GM18951 (cell line): ENCODE results near the gene F2R.
"Not testable (repeated sequence)": the region's sequence is repeated elsewhere in the genome, so short reads cannot be mapped to it uniquely, and the experiment has no call there.

Source experiments
- POLR2A ChIP-seq: IDR thresholded peaks from 4 replicates; pipeline ENCODE4 v1.6.1; 2011; ENCODE audit warnings: mild to moderate bottlenecking; ENCODE audit not compliant: insufficient read length, insufficient read depth; ENCODE audit errors: extremely low read depth
- in situ Hi-C: fragments of 300-500 bp; cut with MboI; formaldehyde crosslinking; loops from one replicate; pipeline ENCODE4 v1.12.0; 2022; ENCODE audit warnings: low sequenced_read_pairs, mixed read lengths, inconsistent platforms; ENCODE audit not compliant: unreplicated experiment

The F2R gene

GRCh38 chr5:76771705-76772405 lies 55.9 kb downstream of the F2R start:
- no peak for TF ChIP-seq POLR2A
- in situ Hi-C loops, result no loop called here

- in situ Hi-C loops, result loop anchor here (5.0 kb wide), 1 partner anchor 174 kb away; no protein-coding TSS in a partner anchor
Observed at GRCh38 chr5:76775921-76776320, 60.0 kb downstream of the F2R start.

GRCh38 chr5:76776391-76776790 lies 60.5 kb downstream of the F2R start:
- TF ChIP-seq POLR2A, result no peak
- in situ Hi-C loops, result loop anchor here (5.0 kb wide), 1 partner anchor 174 kb away; no protein-coding TSS in a partner anchor

More at GRCh38 chr5:76775921-76776320, 60.0 kb downstream of the F2R start:
- TF ChIP-seq POLR2A, result no peak

- in situ Hi-C loops, result not testable (repeated sequence)
Observed at GRCh38 chr5:76780616-76781015, 64.7 kb downstream of the F2R start.

GRCh38 chr5:76781775-76782174 lies 65.8 kb downstream of the F2R start:
- no peak for TF ChIP-seq POLR2A
- in situ Hi-C loops, result no loop called here

- no peak for TF ChIP-seq POLR2A
- in situ Hi-C loops, result no loop called here
Observed at GRCh38 chr5:76782444-76782843, 66.5 kb downstream of the F2R start.
